Calu3 (cell line): ENCODE data around the gene FCER1G. TPM values are rescaled to one million over a fixed set of nuclear protein-coding genes. Genes with fewer than 3 reads are reported as not detected.

Source experiments
- BruUV-seq: library from RNA; stranded (reverse); fragments of 400-500 nt; replicated peaks from 2 replicates; lab custom pipeline; 2021; lab: Mats Ljungman, UMichigan
- CTCF ChIA-PET: fragments of 300-600 bp; sonication (Branson Sonifier 250); formaldehyde crosslinking; loops from one replicate; lab custom pipeline; 2022; ENCODE audit warnings: antibody characterized with exemption; lab: Charles Lee
- DNase-seq: peaks from one replicate; pipeline ENCODE4 v3.0.0; 2022
- H3K27ac Mint-ChIP-seq: one replicate; pipeline ENCODE4 v1.8.0; 2022; ENCODE audit warnings: mixed read lengths; ENCODE audit not compliant: unreplicated experiment
- H3K27me3 Mint-ChIP-seq: one replicate; pipeline ENCODE4 v1.8.0; 2022; ENCODE audit warnings: mixed read lengths; ENCODE audit not compliant: unreplicated experiment
- H3K36me3 Mint-ChIP-seq: one replicate; pipeline ENCODE4 v1.8.0; 2022; ENCODE audit warnings: mild to moderate bottlenecking, moderate library complexity, mixed read lengths; ENCODE audit not compliant: insufficient read depth, unreplicated experiment
- H3K4me1 Mint-ChIP-seq: one replicate; pipeline ENCODE4 v1.8.0; 2022; ENCODE audit warnings: mild to moderate bottlenecking, low read depth, mixed read lengths; ENCODE audit not compliant: unreplicated experiment
- H3K4me3 Mint-ChIP-seq: one replicate; pipeline ENCODE4 v1.8.0; 2022; ENCODE audit warnings: mild to moderate bottlenecking, low read depth, moderate library complexity, mixed read lengths; ENCODE audit not compliant: unreplicated experiment
- H3K9me3 Mint-ChIP-seq: one replicate; pipeline ENCODE4 v1.8.0; 2022; ENCODE audit warnings: low read depth, mixed read lengths; ENCODE audit not compliant: unreplicated experiment
- CTCF ChIP-seq: fragments of 200-600 bp; IDR thresholded peaks from one replicate; pipeline ENCODE4 v1.8.0; 2022; ENCODE audit warnings: antibody characterized with exemption; ENCODE audit not compliant: unreplicated experiment
- intact Hi-C: fragments of 100-400 bp; cut with micrococcal nuclease; formaldehyde crosslinking; loops from one replicate; pipeline ENCODE4 v1.10.0; 2022; ENCODE audit not compliant: unreplicated experiment
- total RNA-seq: library from RNA; stranded (reverse); gene quantifications from 2 replicates; pipeline ENCODE4 v1.2.3, GENCODE V29; 2022

FCER1G gene
- total RNA-seq, 1 experiment from 2014 or later = not detected

GRCh38 chr1:161187311-161187710 lies 27.8 kb upstream of the FCER1G start:
- intact Hi-C loops = no loop called here
- H3K9me3 Mint-ChIP-seq = no peaks in the 10 kb centered on the region
- DNase-seq = no peak
- H3K27me3 Mint-ChIP-seq = peaks cover 14% of the 10 kb centered on the region
- no peak overlapping the region for H3K27ac Mint-ChIP-seq
- BruUV-seq = no TSS peak
- CTCF ChIA-PET = interaction anchor here (1.4 kb wide), 1 partner anchor 10 kb away, joined by 4 read pairs; the partner anchor contains the start of gene B4GALT3
- TF ChIP-seq CTCF = no peak
- H3K4me1 Mint-ChIP-seq = peaks cover 17% of the 10 kb centered on the region
- no peaks in the 10 kb centered on the region for H3K36me3 Mint-ChIP-seq
- no peak overlapping the region for H3K4me3 Mint-ChIP-seq

- DNase-seq = no peak
- H3K4me1 Mint-ChIP-seq = peaks cover 13% of the 10 kb centered on the region
- CTCF ChIA-PET = interaction anchor here (1.0 kb wide), 1 partner anchor 10 kb away, joined by 3 read pairs; the partner anchor contains the start of gene ADAMTS4
- no peaks in the 10 kb centered on the region for H3K9me3 Mint-ChIP-seq
- H3K27me3 Mint-ChIP-seq = peaks cover 17% of the 10 kb centered on the region
- H3K27ac Mint-ChIP-seq = no peak overlapping the region
- intact Hi-C loops = no loop called here
- no TSS peak for BruUV-seq
- no peak overlapping the region for H3K4me3 Mint-ChIP-seq
- no peak for TF ChIP-seq CTCF
- no peaks in the 10 kb centered on the region for H3K36me3 Mint-ChIP-seq
Measured at GRCh38 chr1:161188381-161188780, 26.7 kb upstream of the FCER1G start.

GRCh38 chr1:161189036-161189435 lies 26.1 kb upstream of the FCER1G start:
- H3K9me3 Mint-ChIP-seq = no peaks in the 10 kb centered on the region
- peaks cover 17% of the 10 kb centered on the region for H3K27me3 Mint-ChIP-seq
- CTCF ChIA-PET = no interaction called here
- intact Hi-C loops = no loop called here
- TF ChIP-seq CTCF = no peak
- BruUV-seq = no TSS peak
- no peak for DNase-seq
- H3K4me1 Mint-ChIP-seq = peaks cover 13% of the 10 kb centered on the region
- H3K4me3 Mint-ChIP-seq = no peak overlapping the region
- no peak overlapping the region for H3K27ac Mint-ChIP-seq
- no peaks in the 10 kb centered on the region for H3K36me3 Mint-ChIP-seq

- CTCF ChIA-PET = interaction anchor here (1.0 kb wide), 1 partner anchor 37 kb away, joined by 3 read pairs; the partner anchor contains the start of gene UFC1
- no peak overlapping the region for H3K4me3 Mint-ChIP-seq
- DNase-seq = no peak
- H3K9me3 Mint-ChIP-seq = no peaks in the 10 kb centered on the region
- no peaks in the 10 kb centered on the region for H3K36me3 Mint-ChIP-seq
- H3K4me1 Mint-ChIP-seq = peaks cover 13% of the 10 kb centered on the region
- TF ChIP-seq CTCF = no peak
- BruUV-seq = no TSS peak
- H3K27ac Mint-ChIP-seq = no peak overlapping the region
- intact Hi-C loops = no loop called here
- H3K27me3 Mint-ChIP-seq = peaks cover 17% of the 10 kb centered on the region
Measured at GRCh38 chr1:161190962-161191521, 24.1 kb upstream of the FCER1G start.
